Breast epithelium (tissue), 4 donors: Measurements from ENCODE around the gene KCNIP1. TPM values are rescaled to one million over a fixed set of nuclear protein-coding genes. Genes with fewer than 3 reads are reported as not detected.
A peak's percentile ranks its signal among the peaks of the same experiment; 100 is the strongest.

Source experiments
- DNase-seq, 2 donors: peaks; one replicate each; pipeline ENCODE4 v3.0.0-alpha.2; 2019; ENCODE audit warnings: low spot score in 2 of 2
- H3K27ac ChIP-seq, 2 donors: fragments of 200-600 bp; sonication (generic) in 1 of 2; one replicate each; pipeline ENCODE4 v1.5.1; 2016 to 2019; ENCODE audit warnings: mild to moderate bottlenecking in 1 of 2
- H3K27me3 ChIP-seq, 2 donors: fragments of 200-600 bp; sonication (generic) in 1 of 2; one replicate each; pipeline versions ENCODE4 v1.5.1 to v1.6.0; 2017 to 2019; ENCODE audit warnings: control low read depth in 1 of 2, mild to moderate bottlenecking in 1 of 2
- H3K36me3 ChIP-seq: fragments of 200-600 bp; one replicate; pipeline ENCODE4 v1.5.1; 2019
- H3K4me1 ChIP-seq, 2 donors: fragments of 200-600 bp; sonication (generic); one replicate each; pipeline ENCODE4 v1.5.1; 2016 to 2019; ENCODE audit warnings: control low read depth in 1 of 2
- H3K4me3 ChIP-seq, 3 donors: fragments of 200-600 bp; sonication (generic); 1 replicate in 2 of 3; 2 replicates in 1 of 3; pipeline ENCODE4 v1.5.1; 2016 to 2019; ENCODE audit warnings: mild to moderate bottlenecking in 3 of 3, moderate library complexity in 2 of 3
- H3K9me3 ChIP-seq, 2 donors: fragments of 200-600 bp; sonication (generic) in 1 of 2; one replicate each; pipeline ENCODE4 v1.5.1; 2016 to 2019; ENCODE audit warnings: control low read depth in 1 of 2
- POLR2A ChIP-seq: fragments of 450-650 bp; IDR thresholded peaks from one replicate; pipeline ENCODE4 v1.6.1; 2016; ENCODE audit warnings: antibody characterized with exemption, mild to moderate bottlenecking, moderate library complexity
- POLR2AphosphoS5 ChIP-seq, 3 donors: sonication (generic); formaldehyde crosslinking; IDR thresholded peaks; one replicate each; pipeline ENCODE4 v1.6.1; 2017; ENCODE audit warnings: antibody characterized with exemption in 3 of 3
- intact Hi-C: fragments of 100-400 bp; cut with DNase I; formaldehyde crosslinking; loops from one replicate; pipeline ENCODE4 v1.15.1; 2023; ENCODE audit warnings: low total_unique reads
- total RNA-seq, 3 donors: library from RNA; depleted of rRNA; stranded (reverse); fragments of >200 nt; gene quantifications; one replicate each; pipeline ENCODE4 v1.1.0, GENCODE V29; 2016
- TF ChIP-seq, protein P1 (sequence below), 3 donors: fragments of 450-650 bp; IDR thresholded peaks; one replicate each; pipeline ENCODE4 v1.5.1; 2016 to 2017; ENCODE audit warnings: antibody characterized with exemption in 3 of 3, mild to moderate bottlenecking in 3 of 3, moderate library complexity in 3 of 3

KCNIP1 gene
- total RNA-seq, 3 donors from 2014 or later, result 1.0 to 1.6 TPM; not detected in 1

DNA sequence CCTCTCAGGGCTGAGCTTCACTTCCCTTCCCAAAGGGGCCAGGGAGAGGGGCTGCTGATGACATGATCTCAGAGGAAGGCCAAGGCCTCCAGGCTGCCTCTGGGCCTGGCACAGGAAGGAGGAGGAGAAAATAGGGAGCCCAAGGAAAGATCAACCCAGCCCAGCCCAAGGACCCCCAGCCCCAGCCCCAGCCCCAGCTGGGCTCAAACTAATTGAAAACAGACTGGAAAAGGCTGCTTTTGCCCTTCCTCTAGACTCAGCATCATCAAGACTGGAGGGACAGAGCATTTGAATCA lies 18.3 kb upstream of the KCNIP1 start:
- Histone ChIP-seq H3K9me3 (no peaks in the 10 kb centered on the region), H3K4me3 (no peak overlapping the region), H3K36me3 (no peaks in the 10 kb centered on the region), H3K27ac (no peak overlapping the region), H3K27me3 (no peaks in the 10 kb centered on the region), H3K4me1 (no peaks in the 10 kb centered on the region)
- intact Hi-C loops, result no loop called here
- TF ChIP-seq, protein P1, sequence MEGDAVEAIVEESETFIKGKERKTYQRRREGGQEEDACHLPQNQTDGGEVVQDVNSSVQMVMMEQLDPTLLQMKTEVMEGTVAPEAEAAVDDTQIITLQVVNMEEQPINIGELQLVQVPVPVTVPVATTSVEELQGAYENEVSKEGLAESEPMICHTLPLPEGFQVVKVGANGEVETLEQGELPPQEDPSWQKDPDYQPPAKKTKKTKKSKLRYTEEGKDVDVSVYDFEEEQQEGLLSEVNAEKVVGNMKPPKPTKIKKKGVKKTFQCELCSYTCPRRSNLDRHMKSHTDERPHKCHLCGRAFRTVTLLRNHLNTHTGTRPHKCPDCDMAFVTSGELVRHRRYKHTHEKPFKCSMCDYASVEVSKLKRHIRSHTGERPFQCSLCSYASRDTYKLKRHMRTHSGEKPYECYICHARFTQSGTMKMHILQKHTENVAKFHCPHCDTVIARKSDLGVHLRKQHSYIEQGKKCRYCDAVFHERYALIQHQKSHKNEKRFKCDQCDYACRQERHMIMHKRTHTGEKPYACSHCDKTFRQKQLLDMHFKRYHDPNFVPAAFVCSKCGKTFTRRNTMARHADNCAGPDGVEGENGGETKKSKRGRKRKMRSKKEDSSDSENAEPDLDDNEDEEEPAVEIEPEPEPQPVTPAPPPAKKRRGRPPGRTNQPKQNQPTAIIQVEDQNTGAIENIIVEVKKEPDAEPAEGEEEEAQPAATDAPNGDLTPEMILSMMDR (IDR thresholded peaks at IDR 0.05), result no peak
- TF ChIP-seq POLR2AphosphoS5 (IDR thresholded peaks at IDR 0.05) (no peak), POLR2A (no peak)
- DNase-seq, result no peak

DNA sequence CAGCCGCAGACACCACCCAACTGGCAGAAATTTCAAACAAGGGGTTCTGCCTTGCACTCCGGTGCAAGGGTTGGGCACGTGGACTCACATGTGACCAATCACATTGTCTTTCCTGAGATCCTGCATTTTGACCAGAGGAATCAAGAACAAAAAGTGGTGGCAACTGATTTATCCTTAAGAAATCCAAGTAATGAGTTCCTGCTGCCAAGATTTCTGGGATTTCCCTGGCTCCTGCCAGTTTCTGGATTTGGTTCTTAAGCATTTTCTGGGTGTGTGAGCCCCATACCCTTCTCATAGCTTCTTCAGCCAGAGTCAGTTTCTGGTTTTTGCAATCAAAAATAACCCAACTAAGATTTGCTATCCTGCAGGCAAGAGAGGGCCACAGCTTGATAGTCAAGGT lies 17.4 kb upstream of the KCNIP1 start:
- TF ChIP-seq POLR2A (no peak), POLR2AphosphoS5 (IDR thresholded peaks at IDR 0.05) (no peak)
- TF ChIP-seq, protein P1 (IDR thresholded peaks at IDR 0.05), result no peak
- intact Hi-C loops, result no loop called here
- H3K27ac ChIP-seq, result no peak overlapping the region

DNA sequence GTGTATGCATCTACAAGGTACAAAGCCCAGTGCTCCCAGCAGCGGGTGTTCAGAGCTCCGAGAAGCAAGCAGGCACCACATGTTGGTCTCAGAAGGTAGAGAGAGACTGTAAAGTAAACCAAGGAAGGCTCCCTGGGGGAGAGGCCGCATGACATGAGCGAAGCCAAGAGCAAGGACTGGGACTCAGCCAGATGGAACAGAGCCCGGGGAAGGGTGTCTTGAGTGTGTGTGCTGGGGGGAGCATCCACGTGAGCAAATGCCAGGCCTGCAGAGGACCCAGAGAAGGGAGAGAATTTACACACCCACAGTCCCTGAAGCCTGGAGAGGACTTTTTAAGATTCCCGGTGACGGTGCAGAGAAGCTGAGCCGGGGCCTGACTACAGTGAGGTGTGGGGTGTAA lies 15.2 kb upstream of the KCNIP1 start:
- H3K9me3 ChIP-seq, result no peaks in the 10 kb centered on the region
- H3K4me1 ChIP-seq, result peaks cover 0 to 7% of the 10 kb centered on the region in 2 donors
- DNase-seq, result no peak
- intact Hi-C loops, result no loop called here
- no peak overlapping the region for H3K27ac ChIP-seq
- no peaks in the 10 kb centered on the region for H3K27me3 ChIP-seq
- no peak overlapping the region for H3K4me3 ChIP-seq
- H3K36me3 ChIP-seq, result no peaks in the 10 kb centered on the region
- TF ChIP-seq POLR2AphosphoS5 (IDR thresholded peaks at IDR 0.05) (no peak), POLR2A (no peak)
- TF ChIP-seq, protein P1 (IDR thresholded peaks at IDR 0.05), result no peak

More for the DNA sequence above, 17.4 kb upstream of the KCNIP1 start:
- no peaks in the 10 kb centered on the region for H3K27me3 ChIP-seq
- H3K36me3 ChIP-seq, result no peaks in the 10 kb centered on the region
- H3K4me3 ChIP-seq, result no peak overlapping the region
- H3K4me1 ChIP-seq, result peaks cover 0 to 4% of the 10 kb centered on the region in 2 donors
- no peaks in the 10 kb centered on the region for H3K9me3 ChIP-seq
- DNase-seq, result no peak

DNA sequence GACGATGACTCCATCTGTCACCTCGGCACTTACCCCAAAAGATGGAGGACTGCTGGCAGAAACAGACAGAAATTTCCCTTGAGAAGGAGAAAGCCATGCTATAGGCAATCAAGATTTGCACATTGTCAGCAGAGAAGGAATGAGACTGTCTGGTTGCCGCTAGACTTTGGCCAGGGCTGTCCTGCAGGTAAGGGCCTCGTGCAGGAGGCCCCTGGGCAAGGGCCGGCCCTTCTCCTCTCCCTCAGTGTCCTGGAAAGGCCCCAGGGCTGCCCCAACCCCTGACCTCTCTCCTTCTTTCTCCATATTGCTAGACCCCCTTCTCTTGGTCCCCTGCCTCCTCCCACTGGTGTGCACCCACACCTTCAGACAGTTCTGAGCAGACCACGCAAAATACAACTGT lies 14.6 kb upstream of the KCNIP1 start:
- Histone ChIP-seq H3K36me3 (no peaks in the 10 kb centered on the region), H3K9me3 (no peaks in the 10 kb centered on the region), H3K4me3 (no peak overlapping the region), H3K27ac (no peak overlapping the region), H3K4me1 (peaks cover 0 to 7% of the 10 kb centered on the region in 2 donors), H3K27me3 (no peaks in the 10 kb centered on the region)
- TF ChIP-seq POLR2AphosphoS5 (IDR thresholded peaks at IDR 0.05) (no peak), POLR2A (no peak)
- TF ChIP-seq, protein P1 (IDR thresholded peaks at IDR 0.05), result no peak
- DNase-seq, result no peak
- intact Hi-C loops, result no loop called here

DNA sequence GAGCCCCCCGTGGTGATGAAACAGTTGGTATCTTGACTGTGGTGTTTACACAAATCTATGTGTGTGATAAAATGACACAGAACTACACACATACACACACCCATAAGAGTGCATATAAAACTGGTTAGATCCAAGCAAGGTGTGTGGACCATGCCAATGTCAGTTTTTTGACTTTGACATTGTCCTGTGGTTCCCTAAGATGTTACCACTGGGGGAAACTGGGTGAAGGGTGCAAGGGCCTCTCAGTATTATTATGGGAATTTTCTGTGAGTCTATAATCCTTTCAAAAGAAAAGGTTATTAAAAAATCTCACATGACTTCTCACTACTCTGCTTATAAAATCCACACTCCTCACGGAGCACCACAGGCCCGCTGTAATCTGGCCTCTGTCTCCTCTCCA lies 13.4 kb upstream of the KCNIP1 start:
- Histone ChIP-seq H3K36me3 (no peaks in the 10 kb centered on the region), H3K9me3 (no peaks in the 10 kb centered on the region), H3K27ac (peak overlapping the region in 1 of 2 donors; percentile 7), H3K4me3 (no peak overlapping the region), H3K27me3 (no peaks in the 10 kb centered on the region), H3K4me1 (peaks cover 0 to 7% of the 10 kb centered on the region in 2 donors)
- TF ChIP-seq POLR2AphosphoS5 (IDR thresholded peaks at IDR 0.05) (no peak), POLR2A (no peak)
- TF ChIP-seq, protein P1 (IDR thresholded peaks at IDR 0.05), result no peak
- intact Hi-C loops, result loop anchor here (5.0 kb wide), 1 partner anchor 1843 kb away; no protein-coding TSS in a partner anchor
- no peak for DNase-seq
